HepG2 (cell line): ENCODE results near the gene HDDC3. TPM values are rescaled to one million over a fixed set of nuclear protein-coding genes. Genes with fewer than 3 reads are reported as not detected.

ENCODE experiments used
- BRF2 ChIP-seq: sonication (generic); formaldehyde crosslinking; IDR thresholded peaks from 2 replicates; pipeline ENCODE4 v1.8.1; 2022; ENCODE audit warnings: mild to moderate bottlenecking, missing genetic modification reagents
- CBFB ChIP-seq: sonication (generic); formaldehyde crosslinking; IDR thresholded peaks from 2 replicates; pipeline ENCODE4 v1.4.0; 2020; ENCODE audit warnings: missing genetic modification reagents
- CBX1 ChIP-seq: IDR thresholded peaks from one replicate; pipeline ENCODE4 v1.6.1; 2016; ENCODE audit warnings: antibody characterized with exemption, low read depth
- CREB3 ChIP-seq: sonication (generic); formaldehyde crosslinking; IDR thresholded peaks from 2 replicates; pipeline ENCODE4 v1.5.0; 2020; ENCODE audit warnings: missing genetic modification reagents
- E2F2 ChIP-seq: sonication (generic); formaldehyde crosslinking; IDR thresholded peaks from 2 replicates; pipeline ENCODE4 v1.4.0; 2020; ENCODE audit warnings: missing genetic modification reagents, borderline replicate concordance
- ELK4 ChIP-seq: sonication (generic); formaldehyde crosslinking; IDR thresholded peaks from 2 replicates; pipeline ENCODE4 v1.9.0; 2021; ENCODE audit warnings: missing genetic modification reagents, borderline replicate concordance
- FIP1L1 ChIP-seq: fragments of 200-400 bp; formaldehyde crosslinking; IDR thresholded peaks from 2 replicates; pipeline ENCODE4 v1.6.1; 2018; ENCODE audit warnings: low read depth, mild to moderate bottlenecking, low read length, moderate library complexity, borderline replicate concordance; ENCODE audit not compliant: insufficient read depth
- HINFP ChIP-seq: sonication (generic); formaldehyde crosslinking; IDR thresholded peaks from 2 replicates; pipeline ENCODE4 v1.4.0; 2020; ENCODE audit warnings: low read depth, mild to moderate bottlenecking, missing genetic modification reagents
- KLF13 ChIP-seq: sonication (generic); formaldehyde crosslinking; IDR thresholded peaks from 2 replicates; pipeline ENCODE4 v1.4.0; 2020; ENCODE audit warnings: mild to moderate bottlenecking, missing genetic modification reagents
- MYPOP ChIP-seq: sonication (generic); formaldehyde crosslinking; IDR thresholded peaks from 2 replicates; pipeline ENCODE4 v1.8.1; 2023; ENCODE audit warnings: mild to moderate bottlenecking, moderate library complexity, missing genetic modification reagents
- SETDB1 ChIP-seq: sonication (generic); formaldehyde crosslinking; IDR thresholded peaks from 2 replicates; pipeline ENCODE4 v1.5.1; 2020; ENCODE audit warnings: missing genetic modification reagents, mild to moderate bottlenecking, borderline replicate concordance
- TBX3 ChIP-seq: fragments of 450-650 bp; IDR thresholded peaks from 2 replicates; pipeline ENCODE4 v1.6.1; 2017; ENCODE audit warnings: antibody characterized with exemption, mild to moderate bottlenecking, inconsistent platforms, borderline replicate concordance
- ZNF12 ChIP-seq: sonication (generic); formaldehyde crosslinking; IDR thresholded peaks from 2 replicates; pipeline ENCODE4 v1.5.0; 2020; ENCODE audit warnings: missing genetic modification reagents
- ZNF484 ChIP-seq: sonication (generic); formaldehyde crosslinking; IDR thresholded peaks from 2 replicates; pipeline ENCODE4 v1.5.1; 2020; ENCODE audit warnings: mild to moderate bottlenecking, low read depth, missing genetic modification reagents, borderline replicate concordance
- ZNF639 ChIP-seq: conservative IDR thresholded peaks from 2 replicates; pipeline ENCODE4 v1.6.1; 2018; ENCODE audit warnings: missing genetic modification reagents
- polyA plus RNA-seq, 8 experiments: library from polyadenylated mRNA; depleted of rRNA in 3 of 8; stranded (reverse) in 7 of 8; unstranded in 1 of 8; fragments of >200 nt; fragmentation: Illumina TruSeq in 4 of 8; extraction: Trizol in 4 of 8; gene quantifications; 2 replicates each; pipeline versions ENCODE4 v1.2.1 to v1.2.3, GENCODE V29; 2011 to 2016; ENCODE audit warnings: low read depth in 4 of 8, missing spikeins in 1 of 8, mixed read lengths in 1 of 8; ENCODE audit not compliant: insufficient read depth in 1 of 8
- total RNA-seq, 5 experiments: library from RNA; depleted of rRNA; stranded (reverse); fragments of >200 nt; fragmentation: Illumina TruSeq; extraction: Trizol; gene quantifications; 2 replicates each; pipeline ENCODE4 v1.2.3, GENCODE V29; 2016; ENCODE audit warnings: low read depth in 1 of 5

Gene HDDC3
- total and polyA plus RNA-seq, 2 of the 13 experiments (the other 11 are each of a cell fraction or from before 2014, with no cell fraction given), result 18.7 to 28.3 TPM

GRCh38 chr15:90934949-90935751 lies 2.8 kb upstream of the HDDC3 start, which contains the start of gene UNC45A (continued):
- TF ChIP-seq HINFP (CRISPR knock-in tag), result no peak
- TF ChIP-seq SETDB1, result no peak
- no peak for TF ChIP-seq ZNF639 (CRISPR knock-in tag)
- no peak for TF ChIP-seq CBFB (CRISPR knock-in tag)
- peak; percentile 64; the same call in 1 of the 2 replicates for TF ChIP-seq MYPOP (CRISPR knock-in tag)
- TF ChIP-seq CBX1, result no peak
- TF ChIP-seq ZNF12, result no peak
- TF ChIP-seq CREB3 (CRISPR knock-in tag), result 0 out of 2 replicates have a peak, but pooled peaks have one; percentile 9
- no peak for TF ChIP-seq FIP1L1
- no peak for TF ChIP-seq KLF13 (CRISPR knock-in tag)
- no peak for TF ChIP-seq ELK4 (CRISPR knock-in tag)
- no peak for TF ChIP-seq E2F2 (CRISPR knock-in tag)
- no peak for TF ChIP-seq ZNF484 (CRISPR knock-in tag)
- TF ChIP-seq TBX3, result no peak
- no peak for TF ChIP-seq BRF2 (CRISPR knock-in tag)
